ENCODE measurements around the gene KAZN.

KAZN gene

DNA sequence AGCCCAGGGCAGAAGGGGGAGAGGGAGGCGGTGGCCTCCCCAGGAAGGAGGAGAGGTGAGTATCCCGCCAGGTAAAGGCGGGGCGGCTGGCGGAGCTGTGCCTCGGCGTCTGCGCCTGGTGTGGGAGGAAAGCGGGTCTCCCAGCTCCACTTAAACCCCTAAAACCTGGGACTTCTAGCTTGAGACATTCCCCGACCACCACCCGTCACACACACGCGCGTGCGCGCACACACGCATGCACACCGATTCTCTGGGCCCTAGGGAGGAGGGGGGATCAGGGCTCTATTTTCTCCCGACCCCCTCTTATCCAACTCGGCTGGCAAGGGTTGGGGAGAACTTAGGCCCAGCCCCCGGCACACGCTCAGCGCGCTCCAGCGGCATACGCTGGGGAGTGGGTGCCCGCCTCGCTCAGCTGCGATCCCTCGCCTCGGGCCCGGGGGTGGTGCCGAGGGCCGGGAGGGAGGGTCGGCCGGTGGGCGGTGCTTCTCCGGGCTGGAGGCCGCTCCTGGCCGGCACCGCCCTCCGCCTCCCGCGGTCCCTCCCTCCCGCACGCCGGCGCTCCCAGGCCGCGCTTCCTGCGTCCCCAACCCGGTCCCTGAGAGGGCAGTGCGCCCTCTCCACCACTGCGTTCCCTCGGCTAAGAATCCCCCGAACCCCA, 554.8 kb downstream of the KAZN start, which contains the start of gene TMEM51:
TMEM51 (plus strand) TSS at position 564 of the 658 bp plus-strand sequence. CDS start 61,341 bp downstream, outside the sequence.
- no peaks in the 10 kb centered on the region for H3K9me3 ChIP-seq
- H3K4me3 ChIP-seq (ENCODE audit: low read depth in 1 of 2, low read length in 1 of 2): no peak within 1 kb of the TSS
- no peak within 1 kb of the TSS for H3K27ac ChIP-seq
- H3K36me3 ChIP-seq: no peaks in the 10 kb centered on the region
- peaks cover 100% of the 10 kb centered on the region for H3K27me3 ChIP-seq
- TF ChIP-seq, protein P1, sequence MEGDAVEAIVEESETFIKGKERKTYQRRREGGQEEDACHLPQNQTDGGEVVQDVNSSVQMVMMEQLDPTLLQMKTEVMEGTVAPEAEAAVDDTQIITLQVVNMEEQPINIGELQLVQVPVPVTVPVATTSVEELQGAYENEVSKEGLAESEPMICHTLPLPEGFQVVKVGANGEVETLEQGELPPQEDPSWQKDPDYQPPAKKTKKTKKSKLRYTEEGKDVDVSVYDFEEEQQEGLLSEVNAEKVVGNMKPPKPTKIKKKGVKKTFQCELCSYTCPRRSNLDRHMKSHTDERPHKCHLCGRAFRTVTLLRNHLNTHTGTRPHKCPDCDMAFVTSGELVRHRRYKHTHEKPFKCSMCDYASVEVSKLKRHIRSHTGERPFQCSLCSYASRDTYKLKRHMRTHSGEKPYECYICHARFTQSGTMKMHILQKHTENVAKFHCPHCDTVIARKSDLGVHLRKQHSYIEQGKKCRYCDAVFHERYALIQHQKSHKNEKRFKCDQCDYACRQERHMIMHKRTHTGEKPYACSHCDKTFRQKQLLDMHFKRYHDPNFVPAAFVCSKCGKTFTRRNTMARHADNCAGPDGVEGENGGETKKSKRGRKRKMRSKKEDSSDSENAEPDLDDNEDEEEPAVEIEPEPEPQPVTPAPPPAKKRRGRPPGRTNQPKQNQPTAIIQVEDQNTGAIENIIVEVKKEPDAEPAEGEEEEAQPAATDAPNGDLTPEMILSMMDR (IDR thresholded peaks at IDR 0.05): no peak
- peaks cover 19 to 24% of the 10 kb centered on the region in 2 experiments for H3K4me1 ChIP-seq (ENCODE audit: control insufficient read depth in 1 of 2, insufficient read depth in 1 of 2, low read depth in 1 of 2, low read length in 1 of 2)

DNA sequence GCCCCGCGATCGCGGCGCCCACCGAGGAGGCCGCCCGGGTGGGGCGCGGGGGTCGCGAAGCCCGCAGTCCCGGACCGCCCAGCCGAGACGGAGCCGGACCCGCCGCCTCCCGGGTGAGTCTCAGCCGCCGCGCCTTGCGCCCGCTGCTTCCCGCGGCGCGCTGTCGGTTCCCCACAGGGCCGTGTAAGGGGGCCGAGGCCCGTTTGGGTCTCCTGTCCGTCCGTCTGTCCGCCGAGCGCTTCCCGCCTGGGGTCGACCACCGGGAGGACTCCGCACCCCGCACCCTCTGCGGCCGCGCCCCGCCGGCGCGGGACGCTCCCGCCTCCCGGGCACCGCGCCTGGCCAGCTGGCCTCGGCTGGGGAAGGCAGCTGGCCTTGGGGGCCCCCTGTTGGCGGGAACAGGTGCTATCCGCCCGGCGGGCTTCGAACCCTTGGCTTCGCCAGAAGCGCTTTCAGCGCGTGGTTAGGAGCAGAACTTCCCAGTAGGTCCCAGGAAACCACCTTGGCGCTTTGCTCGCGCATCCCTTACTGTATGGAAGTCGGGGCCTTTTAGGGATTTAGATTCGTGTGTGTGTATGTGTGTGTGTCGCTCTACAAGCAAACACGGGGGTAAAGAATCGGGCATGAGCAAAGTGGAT, 555.5 kb downstream of the KAZN start:
- Histone ChIP-seq H3K4me1 (ENCODE audit: control insufficient read depth in 1 of 2, insufficient read depth in 1 of 2, low read depth in 1 of 2, low read length in 1 of 2) (peaks cover 19 to 24% of the 10 kb centered on the region in 2 experiments), H3K9me3 (no peaks in the 10 kb centered on the region), H3K27ac (no peak overlapping the region), H3K36me3 (no peaks in the 10 kb centered on the region), H3K27me3 (peaks cover 98% of the 10 kb centered on the region), H3K4me3 (ENCODE audit: low read depth in 1 of 2, low read length in 1 of 2) (no peak overlapping the region)
- TF ChIP-seq, protein P1 (IDR thresholded peaks at IDR 0.05): no peak

DNA sequence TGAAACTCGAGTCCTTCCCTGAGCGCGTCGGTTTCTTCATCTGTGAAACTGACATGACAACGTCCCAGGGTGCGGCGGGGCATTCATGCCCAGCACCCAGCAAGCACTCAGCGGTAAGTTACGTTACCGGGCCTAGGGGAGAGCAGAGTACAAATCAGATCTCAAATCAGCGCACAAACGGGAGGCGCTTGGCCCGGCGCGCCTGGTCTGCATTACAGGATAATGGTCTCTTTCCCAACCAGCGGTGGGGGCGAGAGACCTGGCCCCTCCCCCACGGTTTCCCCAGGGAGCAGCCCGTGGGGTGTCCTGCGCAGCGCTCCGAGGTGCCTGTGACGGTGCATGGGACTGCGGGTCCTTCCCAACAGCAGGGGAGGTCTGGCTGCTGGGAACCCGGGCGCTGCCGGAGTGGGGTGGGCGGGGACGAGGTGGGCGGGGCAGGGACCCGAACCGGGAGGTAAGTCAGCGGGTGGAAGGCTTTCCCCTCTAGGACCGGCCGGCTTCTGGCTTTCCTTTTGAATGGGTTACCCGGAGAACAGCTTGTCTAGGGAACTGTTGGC, 556.1 kb downstream of the KAZN start:
- H3K36me3 ChIP-seq: no peaks in the 10 kb centered on the region
- no peak overlapping the region for H3K4me3 ChIP-seq (ENCODE audit: low read depth in 1 of 2, low read length in 1 of 2)
- H3K27me3 ChIP-seq: peaks cover 92% of the 10 kb centered on the region
- no peak overlapping the region for H3K27ac ChIP-seq
- TF ChIP-seq, protein P1 (IDR thresholded peaks at IDR 0.05): no peak
- H3K9me3 ChIP-seq: no peaks in the 10 kb centered on the region
- peaks cover 19 to 24% of the 10 kb centered on the region in 2 experiments for H3K4me1 ChIP-seq (ENCODE audit: control insufficient read depth in 1 of 2, insufficient read depth in 1 of 2, low read depth in 1 of 2, low read length in 1 of 2)

DNA sequence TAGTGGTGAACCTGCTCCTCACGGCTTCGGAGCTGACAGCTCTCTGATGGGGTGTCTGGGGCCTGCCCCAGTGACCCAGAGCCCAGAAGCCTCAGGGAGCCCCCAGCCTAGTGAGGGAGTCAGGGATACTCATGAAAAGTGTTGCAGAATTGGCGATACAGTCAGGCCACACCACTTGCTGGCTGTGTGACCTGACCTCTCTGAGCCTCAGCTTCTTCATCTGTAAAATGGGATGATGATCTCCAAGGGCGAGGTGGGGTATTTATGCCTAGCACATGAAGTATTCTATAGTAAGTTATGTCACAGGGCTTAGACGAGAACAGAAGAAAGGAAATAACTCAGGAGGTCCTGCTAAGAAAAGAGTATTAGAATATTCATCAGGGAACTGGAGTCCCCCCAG, 556.7 kb downstream of the KAZN start:
- no peaks in the 10 kb centered on the region for H3K36me3 ChIP-seq
- H3K4me1 ChIP-seq (ENCODE audit: control insufficient read depth in 1 of 2, insufficient read depth in 1 of 2, low read depth in 1 of 2, low read length in 1 of 2): peaks cover 19 to 24% of the 10 kb centered on the region in 2 experiments
- H3K4me3 ChIP-seq (ENCODE audit: low read depth in 1 of 2, low read length in 1 of 2): no peak overlapping the region
- H3K9me3 ChIP-seq: no peaks in the 10 kb centered on the region
- H3K27me3 ChIP-seq: peaks cover 86% of the 10 kb centered on the region
- TF ChIP-seq, protein P1 (IDR thresholded peaks at IDR 0.05): no peak
- H3K27ac ChIP-seq: no peak overlapping the region

DNA sequence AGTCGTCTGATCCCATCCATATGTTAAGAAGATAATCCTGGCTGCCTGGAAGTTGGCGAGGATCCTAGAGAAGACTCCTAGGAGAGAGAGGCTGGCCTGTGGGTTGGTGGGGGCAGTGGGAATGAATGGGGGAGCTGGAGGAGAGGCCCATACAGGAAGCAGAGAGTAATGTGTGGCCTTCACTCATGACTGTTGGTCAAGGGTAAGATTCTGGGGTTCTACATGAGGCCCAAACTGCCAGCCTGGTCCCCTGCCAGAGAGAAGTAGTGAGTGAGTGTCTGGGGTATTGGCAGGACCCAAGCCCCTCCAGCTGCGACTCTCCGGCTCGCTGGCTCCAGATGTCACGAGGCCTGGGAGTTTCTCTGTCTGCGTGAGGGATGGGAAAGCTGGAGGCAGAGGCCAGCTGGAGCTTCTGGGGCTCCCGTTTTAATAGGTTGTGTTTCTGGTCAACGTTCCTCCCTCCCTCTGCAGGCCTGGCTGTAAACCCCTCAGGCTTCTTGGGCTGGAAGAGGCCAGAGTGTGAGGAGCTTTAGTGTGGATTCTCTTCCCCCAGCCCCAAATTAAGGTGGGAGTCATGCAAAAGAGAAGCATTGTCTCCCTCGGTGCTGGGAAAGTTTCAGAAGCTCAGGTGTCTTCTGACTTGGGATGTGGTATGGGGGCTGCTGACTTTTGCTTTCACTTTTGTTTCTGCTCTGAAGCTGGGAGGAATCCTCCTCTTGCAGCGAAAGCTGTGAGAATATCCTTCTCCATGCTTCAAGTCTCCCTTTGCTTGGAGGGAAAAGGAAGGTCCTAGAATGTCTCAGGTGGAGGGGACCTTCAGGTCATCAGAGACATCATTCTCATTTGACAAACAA, 557.6 kb downstream of the KAZN start:
- Histone ChIP-seq H3K9me3 (no peaks in the 10 kb centered on the region), H3K4me1 (ENCODE audit: control insufficient read depth in 1 of 2, insufficient read depth in 1 of 2, low read depth in 1 of 2, low read length in 1 of 2) (peaks cover 19 to 24% of the 10 kb centered on the region in 2 experiments), H3K4me3 (ENCODE audit: low read depth in 1 of 2, low read length in 1 of 2) (no peak overlapping the region), H3K27me3 (peaks cover 77% of the 10 kb centered on the region), H3K36me3 (no peaks in the 10 kb centered on the region), H3K27ac (no peak overlapping the region)
- TF ChIP-seq, protein P1 (IDR thresholded peaks at IDR 0.05): no peak
